Daoy (cell line): ENCODE measurements around the gene RPL27. TPM values are rescaled to one million over a fixed set of nuclear protein-coding genes. Genes with fewer than 3 reads are reported as not detected.
"Not testable (repeated sequence)": the region's sequence is repeated elsewhere in the genome, so short reads cannot be mapped to it uniquely, and the experiment has no call there.

ENCODE experiments used
- DNase-seq: peaks from one replicate; pipeline ENCODE4 v3.0.0-alpha.2; 2015; ENCODE audit warnings: low read depth
- total RNA-seq: library from RNA; depleted of rRNA; stranded (reverse); fragments of >200 nt; shearing (Covaris generic); gene quantifications from 2 replicates; pipeline ENCODE4 v1.2.3, GENCODE V29; 2014

The RPL27 gene
- total RNA-seq, 1 experiment from 2014 or later, result 1,106 TPM

DNA sequence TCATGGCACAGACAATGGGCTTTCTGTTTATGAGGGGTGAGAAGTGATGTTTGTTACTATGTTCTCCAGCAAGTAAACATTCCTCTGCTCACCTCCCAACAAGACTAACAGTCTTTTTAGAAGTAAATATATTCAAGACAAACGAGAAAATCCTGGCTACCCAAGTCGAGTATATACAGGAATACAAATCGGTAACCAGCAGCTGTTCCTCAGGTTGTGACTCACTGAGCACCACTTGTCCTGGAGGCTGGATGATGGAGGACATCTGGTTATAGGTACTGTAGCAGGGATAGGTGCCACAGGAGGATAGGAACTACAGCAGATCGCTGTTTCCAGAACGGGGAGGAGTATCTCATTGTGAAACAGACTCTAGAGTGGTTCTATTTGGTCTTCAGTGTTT lies 5.3 kb upstream of the RPL27 start:
- no peak for DNase-seq

DNA sequence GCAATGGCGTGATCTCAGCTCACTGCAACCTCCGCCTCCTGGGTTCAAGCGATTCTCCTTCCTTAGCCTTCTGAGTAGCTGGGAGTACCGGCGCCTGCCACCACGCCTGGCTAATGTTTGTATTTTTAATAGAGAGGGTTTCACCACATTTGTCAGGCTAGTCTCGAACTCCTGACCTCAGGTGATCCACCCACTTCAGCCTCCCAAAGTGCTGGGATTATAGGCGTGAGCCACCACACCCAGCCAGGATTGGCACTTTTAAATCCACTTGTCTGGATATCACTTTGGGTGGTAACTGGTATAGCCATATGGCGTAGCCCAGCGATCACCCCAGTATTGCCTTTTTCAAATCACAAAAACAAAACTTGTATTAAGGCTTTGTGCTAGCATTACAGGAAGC lies 4.3 kb upstream of the RPL27 start:
- not testable (repeated sequence) for DNase-seq

DNA sequence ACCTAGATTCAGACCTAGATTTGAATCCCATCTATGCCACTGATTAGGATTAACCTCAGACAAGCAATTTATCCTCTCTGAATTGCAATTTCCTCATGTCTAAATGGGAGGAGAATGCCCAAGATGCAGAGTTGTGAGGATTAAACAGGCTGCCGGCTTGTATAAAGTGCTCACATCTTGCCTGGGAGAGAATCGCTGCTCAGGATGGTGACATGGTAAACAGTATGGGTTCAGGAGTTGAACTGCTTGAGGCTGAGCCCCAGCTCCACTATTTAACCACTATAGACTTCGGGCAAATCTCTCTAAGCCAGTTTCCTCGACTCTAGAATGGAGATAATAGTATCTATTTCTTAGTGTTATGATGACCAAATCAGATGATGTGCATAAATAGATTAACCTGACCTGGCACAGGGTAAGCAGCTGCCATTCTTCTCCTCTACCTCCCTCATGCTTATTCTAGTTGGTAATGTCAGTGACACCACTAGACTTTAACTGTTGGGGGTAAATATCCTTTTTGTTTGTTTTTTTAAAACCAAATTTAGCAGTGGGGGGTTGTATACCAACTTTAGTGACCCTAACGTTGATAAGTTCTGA lies 732 bp upstream of the RPL27 start:
- no peak for DNase-seq

DNA sequence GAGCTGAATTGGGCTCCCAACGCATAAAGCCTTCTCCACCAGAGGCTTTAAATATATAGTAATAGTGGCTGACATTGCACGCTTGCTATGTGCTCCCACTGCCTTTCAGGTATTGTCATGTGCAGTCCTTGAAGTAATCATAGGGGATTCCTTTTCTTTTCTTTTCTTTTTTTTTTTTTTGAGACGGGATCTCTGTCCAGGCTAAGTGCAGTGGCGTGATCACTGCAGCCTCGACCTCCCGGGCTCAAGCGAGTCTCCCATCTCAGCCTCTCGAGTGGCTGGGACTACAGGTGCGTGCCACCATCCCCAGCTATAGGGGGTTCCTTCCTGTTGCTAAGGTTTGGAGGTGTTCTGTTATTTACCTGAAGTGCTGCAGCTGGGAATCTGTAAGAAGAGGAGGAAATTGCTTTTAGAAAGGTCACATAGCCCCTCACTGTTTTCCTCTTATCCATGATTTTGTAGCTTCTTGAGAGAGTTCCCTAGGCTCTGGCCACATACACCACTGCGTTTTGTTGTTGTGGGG lies 845 bp downstream of the RPL27 start:
- no peak for DNase-seq

DNA sequence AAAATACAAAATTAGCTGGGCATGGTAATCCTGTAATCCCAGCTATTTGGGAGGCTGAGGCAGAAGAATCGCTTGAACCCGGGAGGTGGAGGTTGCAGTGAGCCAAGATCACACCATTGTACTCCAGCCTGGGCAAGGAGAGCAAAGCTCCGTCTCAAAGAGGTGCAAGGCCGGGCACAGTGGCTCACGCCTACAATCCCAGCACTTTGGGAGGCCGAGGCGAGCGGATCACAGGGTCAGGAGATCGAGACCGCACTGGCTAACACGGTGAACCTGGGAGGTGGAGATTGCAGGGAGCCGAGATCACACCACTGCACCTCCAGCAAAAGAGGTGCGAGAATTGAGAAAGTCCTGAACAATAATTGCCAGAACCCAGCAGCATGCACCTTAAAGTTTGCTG lies 2.7 kb downstream of the RPL27 start:
- not testable (repeated sequence) for DNase-seq

DNA sequence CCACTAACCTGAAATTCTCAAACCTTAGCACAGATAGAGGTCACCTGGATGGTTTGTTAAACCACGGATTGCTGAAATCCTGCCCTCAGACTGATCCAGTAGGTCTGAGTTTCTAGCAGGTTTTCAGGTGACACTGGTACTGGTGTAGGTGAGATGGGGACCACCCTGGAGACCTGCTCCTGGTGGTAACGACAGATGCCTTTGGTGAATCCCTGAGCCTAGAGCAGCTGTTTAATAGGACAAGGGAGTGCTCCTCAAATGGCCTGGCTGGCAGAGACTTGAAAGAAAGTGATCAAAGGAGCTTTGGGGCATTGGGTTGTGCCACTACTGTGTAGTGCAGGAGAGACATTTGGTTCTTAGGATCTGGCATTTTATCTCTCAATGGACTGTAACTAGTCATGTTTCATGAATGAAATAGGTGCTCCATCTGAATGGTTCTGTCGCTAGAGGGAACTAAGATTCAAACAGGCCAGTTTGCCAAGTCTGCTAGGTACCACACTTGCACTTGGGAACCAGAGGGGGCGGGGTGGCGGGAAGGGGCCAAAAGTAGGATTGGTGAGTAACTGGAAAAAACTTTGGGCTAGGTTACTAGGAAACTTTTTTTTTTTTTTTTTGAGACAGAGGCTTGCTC lies 5.4 kb downstream of the RPL27 start:
- peak; percentile 79 for DNase-seq

DNA sequence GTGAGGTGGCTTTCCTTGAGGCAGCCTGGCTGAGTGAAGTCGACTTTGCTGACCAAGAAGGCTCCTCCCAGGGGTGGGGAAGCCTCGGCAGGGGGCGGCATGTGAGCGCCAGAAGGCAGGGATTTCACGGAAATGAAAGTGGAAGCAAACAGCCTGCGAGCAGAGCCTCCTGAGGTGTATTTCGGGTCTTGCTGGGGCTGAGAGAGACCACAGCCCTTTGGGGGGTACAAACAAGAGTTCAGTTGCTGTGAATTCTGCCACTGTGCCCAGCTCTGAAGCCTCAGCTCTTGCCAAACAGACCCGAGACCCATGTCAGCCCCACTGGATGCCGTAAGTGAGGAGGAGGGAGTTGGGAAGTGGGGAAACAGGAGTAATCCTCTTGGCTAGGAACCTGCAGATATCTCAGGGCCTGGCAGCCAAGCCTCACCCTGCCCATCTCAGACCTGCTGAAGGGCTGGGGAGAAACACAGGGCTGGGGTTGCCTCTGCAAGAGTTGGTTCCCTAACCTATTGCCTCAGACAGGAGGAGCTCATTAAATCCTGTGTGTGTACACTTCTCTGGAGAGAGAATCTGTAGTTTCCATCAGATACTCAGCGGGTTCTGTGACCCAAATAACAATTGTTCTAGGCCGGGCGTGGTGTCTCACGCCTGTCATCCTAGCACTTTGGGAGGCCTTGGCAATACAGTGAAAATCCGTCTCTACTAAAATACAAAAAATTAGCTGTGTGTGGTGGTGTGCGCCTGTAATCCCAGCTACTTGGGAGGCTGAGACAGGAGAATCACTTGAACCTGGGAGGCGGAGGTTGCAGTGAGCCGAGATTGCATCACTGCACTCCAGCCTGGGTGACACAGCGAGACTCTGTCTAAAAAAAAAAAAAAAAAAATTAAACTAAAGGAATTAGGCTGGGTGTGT lies 8.7 kb downstream of the RPL27 start, which contains the start of gene IFI35:
TSS of gene IFI35 (plus strand) at position 146 of the 913 bp plus-strand sequence. CDS start at position 310, 164 bp downstream.
- DNase-seq, result peak; percentile 84

DNA sequence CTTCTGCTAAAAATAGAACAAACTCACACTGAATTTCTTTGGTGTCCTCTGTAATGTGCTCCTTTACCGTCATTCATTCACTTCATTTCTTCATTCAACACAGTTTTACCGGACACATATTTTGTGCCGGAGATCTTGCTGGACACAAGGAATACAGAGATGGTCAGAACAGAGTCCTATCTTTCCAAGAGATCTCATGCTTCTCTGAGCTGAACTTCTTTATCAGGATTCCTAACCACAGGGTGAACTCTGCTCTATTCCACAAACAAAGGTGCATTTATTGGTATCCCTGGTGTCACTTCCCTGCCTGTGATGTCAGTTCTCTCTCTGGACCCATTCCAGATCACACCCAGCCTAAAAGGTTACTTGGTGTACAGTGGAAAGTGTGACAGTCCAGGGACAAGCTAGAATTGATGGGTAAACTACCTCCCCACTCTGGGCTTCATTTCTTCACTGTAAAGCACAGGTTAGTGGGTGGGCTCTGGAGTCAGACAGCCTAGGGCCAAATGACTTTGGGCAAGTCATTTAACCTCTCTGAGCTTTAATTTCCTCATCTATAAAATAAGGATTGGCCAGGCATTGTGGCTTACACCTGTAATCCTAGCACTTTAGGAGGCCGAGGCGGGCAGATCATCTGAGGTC lies 12.6 kb downstream of the RPL27 start:
- no peak for DNase-seq

DNA sequence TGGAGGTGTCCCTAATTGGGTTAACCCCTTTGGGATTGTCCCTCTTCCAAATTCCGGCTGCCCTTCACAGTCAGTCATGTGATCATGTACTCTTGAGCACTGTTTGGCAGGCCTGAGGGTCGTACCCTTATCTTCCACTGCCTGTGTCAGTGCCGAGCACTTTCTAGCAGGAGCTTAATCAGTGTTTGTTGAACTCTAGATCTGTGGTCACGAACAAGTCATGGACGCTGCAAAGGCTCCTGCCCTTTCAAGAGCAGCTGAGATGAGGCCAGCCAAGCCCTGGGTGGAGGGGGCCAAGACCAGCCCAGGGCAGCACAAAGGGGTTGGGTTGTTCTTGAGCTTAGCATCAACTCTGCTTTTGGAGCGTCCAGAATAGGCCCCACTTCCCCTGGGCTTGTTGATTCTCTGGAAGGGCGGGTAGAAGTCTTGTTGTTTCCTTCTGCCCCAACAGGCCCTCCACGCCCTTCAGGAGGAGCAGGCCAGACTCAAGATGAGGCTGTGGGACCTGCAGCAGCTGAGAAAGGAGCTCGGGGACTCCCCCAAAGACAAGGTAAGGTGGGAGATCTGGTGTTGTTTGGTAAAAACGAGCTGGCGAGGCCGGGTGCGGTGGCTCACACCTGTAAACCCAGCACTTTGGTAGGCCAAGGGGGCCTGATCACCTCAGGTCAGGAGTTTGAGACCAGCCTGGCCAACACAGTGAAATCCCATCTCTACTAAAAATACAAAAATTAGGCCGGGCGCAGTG lies 13.7 kb downstream of the RPL27 start:
- no peak for DNase-seq

DNA sequence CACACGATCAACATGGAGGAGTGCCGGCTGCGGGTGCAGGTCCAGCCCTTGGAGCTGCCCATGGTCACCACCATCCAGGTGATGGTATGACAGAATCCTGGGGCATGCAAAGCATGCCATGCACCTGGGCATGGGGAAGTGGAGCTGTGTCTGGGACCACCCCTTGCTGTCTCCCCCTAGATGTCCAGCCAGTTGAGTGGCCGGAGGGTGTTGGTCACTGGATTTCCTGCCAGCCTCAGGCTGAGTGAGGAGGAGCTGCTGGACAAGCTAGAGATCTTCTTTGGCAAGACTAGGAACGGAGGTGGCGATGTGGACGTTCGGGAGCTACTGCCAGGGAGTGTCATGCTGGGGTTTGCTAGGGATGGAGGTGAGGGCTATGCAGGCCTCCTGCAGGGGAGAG lies 15.1 kb downstream of the RPL27 start:
- DNase-seq, result no peak

DNA sequence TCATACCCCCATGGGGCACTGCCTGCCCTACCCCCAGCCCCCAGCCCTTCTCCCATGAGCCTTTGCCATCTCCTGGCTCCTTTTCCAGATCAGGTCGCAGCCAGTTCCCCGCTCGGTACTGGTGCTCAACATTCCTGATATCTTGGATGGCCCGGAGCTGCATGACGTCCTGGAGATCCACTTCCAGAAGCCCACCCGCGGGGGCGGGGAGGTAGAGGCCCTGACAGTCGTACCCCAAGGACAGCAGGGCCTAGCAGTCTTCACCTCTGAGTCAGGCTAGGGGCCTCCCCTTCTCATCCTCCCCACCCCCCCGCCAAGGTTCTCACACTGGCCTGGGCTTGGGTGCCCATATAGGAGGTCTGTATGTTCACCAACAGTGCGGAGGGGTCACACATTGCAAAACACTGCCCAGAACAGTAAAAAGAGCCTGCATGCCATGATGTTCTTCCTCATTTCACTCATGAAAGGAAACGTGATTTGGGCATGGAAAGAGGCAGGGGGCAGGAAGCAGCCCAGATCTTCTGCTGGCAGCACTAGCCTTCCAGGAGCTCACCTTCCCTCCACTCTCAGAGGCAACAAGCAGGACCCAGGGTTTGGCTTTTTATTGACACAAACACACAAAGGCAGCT lies 15.9 kb downstream of the RPL27 start:
- no peak for DNase-seq

DNA sequence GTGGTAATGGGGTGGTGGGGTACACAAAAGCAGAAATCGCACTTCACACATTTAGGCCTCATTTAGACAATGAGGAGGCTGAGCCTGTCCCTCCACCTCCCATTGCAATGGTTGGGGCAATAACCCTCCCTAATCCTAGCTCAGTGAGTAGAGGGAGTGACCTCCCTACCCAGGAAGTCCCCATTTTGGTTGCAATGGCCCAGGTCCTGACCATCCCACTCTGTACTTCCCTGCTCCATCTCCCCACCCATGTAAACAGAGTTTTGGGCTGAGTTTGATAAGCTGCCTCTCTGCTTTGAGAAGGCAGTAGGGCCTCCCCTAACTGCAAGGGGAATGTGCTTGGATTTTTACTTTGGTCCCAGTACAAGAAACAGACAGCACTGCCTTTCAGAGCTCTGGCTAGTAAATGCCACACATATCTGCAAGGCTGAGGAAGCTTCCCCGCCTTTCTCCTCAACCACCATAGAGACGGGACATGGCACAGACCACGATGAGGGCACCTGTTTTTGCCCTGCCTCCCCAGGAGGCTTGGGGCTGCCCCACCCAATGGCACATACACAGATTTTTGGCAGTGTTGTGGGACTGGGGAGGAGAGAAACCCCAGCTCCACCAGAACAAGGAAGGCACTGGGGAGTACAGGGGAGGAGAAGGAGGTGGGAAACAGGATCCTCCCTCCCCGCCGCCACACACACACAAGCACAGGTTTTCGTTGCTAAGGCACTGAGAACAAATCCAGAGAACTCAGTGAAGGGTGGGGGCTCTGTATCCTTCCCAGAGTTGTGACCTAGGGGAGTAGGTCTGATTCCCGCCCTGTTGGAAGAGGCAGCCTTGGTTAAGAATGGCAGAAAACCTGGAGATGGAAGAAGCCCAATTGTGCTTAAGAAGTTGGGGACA lies 16.7 kb downstream of the RPL27 start:
- no peak for DNase-seq

DNA sequence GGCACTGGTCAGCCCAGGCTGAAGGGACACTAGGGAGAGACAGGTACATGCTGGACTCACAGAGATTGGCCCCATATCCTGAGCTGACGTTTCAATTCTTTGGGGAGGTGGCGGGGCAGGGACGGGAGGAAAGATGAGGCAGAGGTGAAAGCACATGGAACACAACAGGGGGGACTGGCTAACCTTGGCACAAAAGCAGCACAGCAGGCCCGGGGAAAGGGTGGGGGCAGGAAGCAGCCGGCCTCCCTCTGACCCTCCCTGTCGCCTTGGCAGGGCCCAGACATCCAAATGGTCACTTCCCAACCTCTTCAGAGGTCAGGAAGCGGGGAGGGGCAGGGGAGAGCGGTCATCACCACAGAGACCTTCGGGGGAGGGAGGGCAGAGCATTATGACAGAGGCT lies 17.4 kb downstream of the RPL27 start:
- no peak for DNase-seq

DNA sequence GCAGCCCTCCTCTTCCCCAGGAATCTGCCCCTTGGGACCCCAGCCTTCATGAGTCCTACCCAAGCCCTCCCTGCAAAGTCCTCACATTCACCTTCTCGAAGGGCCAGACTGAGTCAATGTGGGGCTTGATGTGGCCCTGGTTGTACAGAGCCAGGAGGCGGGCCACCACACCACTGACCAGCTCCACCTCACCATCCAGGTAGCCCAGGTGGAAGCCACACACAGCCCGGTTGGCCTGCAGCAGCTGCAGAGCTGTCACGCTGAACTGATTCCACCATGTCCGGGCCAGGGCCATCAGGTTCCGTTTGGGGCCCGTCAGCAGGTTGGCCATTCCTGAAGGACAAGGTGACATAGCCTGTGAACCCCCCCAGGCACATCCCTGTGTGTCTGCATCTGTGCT lies 18.0 kb downstream of the RPL27 start:
- DNase-seq, result no peak

DNA sequence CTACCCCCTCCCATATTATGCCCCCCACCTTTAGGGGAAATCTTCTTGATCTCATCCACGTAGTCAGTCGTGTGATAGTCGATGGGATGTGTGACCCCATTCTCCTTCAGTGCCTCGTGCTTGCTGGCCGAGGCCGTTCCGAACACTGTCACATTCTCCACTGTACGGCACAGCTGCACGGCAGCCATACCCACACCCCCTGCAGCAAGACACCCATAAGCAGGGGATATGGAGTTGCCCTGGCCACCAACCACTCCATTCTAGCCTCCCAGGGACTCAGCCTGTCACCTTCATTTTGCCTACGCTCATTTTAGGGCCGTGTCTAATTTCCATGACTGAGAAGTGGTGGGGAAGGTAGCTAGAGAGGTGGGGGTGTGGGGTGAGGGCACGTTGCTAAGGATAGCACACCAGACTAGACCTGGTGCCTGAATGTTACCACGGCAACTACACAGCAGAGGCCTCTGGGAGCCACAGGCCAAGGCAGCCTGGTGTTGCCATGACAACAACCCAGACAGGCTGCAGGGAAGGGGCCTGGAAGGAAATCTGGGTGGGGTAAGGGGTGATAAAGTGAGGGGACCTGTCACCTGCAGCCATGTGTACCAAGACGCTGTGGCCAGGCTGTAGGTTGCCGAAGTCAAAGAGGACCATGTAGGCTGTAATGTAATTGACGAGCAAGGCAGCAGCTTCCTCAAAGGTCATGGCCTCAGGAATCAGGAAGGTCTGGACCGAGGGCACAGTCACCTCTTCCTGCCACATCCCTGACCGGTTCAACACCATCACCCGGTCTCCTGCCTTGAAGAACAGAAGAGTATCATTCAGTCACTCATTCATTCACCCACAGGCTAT lies 20.0 kb downstream of the RPL27 start:
- no peak for DNase-seq

DNA sequence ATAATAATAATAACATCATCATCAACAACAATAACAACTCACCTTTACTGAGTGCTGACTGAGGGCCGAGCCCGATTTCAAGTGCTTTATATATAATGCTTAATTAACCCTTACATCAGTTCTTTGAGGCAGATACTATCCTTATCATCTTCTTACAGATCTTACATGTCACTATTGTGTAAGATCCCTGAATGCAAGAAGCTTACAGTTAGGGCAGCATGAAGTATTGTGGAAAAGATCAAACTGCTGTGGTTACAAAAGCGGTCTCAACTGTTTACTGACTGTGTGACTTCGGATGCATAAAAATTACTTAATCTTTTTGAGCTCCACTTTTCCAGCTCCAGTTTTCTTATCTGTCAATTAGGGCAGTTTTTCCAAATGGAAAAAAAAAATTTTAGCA lies 20.7 kb downstream of the RPL27 start:
- DNase-seq, result no peak

DNA sequence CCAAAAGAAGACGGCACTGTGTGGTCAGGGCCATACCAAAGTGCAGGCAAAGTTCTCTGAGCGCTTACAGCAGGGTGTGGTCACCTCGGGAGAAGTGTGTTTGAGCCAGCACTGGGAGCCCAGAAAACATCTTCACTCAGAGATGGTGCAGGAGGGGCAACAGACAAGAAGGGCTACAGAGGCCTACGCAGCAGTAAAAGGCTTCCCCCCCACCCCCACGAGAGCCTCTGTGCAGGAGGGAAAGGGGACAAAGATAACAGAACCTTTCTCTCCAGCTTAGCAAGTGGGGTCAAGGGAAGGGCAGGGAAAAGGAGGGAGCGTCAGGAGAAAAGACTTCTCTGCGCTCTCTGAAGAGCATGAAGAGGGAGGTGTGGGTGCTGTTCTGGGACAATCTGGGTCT lies 21.2 kb downstream of the RPL27 start:
- DNase-seq, result no peak

DNA sequence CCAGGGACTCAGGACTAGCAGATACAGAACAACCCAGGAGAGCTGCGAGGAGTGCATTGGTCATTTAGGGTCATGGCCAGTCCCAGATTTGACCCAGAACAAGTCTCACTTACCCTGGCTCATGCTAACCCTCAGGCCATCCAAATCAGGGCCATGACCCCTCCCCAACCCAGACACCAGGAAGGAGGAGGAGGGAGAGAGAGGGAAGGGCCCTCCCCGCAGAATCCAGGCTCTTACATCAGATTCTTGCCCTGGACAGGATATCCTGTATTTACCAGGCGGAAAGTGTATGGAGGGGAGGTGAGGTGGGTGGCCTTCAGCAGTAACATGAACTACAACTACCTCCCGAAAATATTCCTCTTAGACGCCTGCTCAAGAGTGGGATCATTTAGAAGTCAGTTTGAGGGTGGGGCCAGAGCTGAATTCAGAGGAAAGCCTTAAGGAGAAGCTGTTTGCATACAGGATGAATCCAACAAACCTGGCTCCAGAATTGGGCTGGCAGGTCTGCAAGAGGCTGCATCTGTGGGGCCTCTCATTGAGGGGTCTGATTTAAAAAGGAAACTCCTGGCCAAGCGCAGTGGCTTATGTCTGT lies 21.9 kb downstream of the RPL27 start:
- DNase-seq, result no peak
